Uterus (tissue), 2 donors: ENCODE data around the gene CLSTN1.

ENCODE experiments used
- CTCF ChIP-seq, 4 experiments: fragments of 200-600 bp in 2 of 4; fragments of 450-650 bp in 2 of 4; sonication (generic) in 2 of 4; IDR thresholded peaks; one replicate each; pipeline ENCODE4 v1.5.1; 2016 to 2019; ENCODE audit warnings: antibody characterized with exemption in 4 of 4, mild to moderate bottlenecking in 2 of 4, moderate library complexity in 1 of 4
- POLR2A ChIP-seq, 2 donors: fragments of 450-650 bp; IDR thresholded peaks; one replicate each; pipeline ENCODE4 v1.6.1; 2016; ENCODE audit warnings: antibody characterized with exemption in 2 of 2, mild to moderate bottlenecking in 1 of 2, moderate library complexity in 1 of 2

DNA sequence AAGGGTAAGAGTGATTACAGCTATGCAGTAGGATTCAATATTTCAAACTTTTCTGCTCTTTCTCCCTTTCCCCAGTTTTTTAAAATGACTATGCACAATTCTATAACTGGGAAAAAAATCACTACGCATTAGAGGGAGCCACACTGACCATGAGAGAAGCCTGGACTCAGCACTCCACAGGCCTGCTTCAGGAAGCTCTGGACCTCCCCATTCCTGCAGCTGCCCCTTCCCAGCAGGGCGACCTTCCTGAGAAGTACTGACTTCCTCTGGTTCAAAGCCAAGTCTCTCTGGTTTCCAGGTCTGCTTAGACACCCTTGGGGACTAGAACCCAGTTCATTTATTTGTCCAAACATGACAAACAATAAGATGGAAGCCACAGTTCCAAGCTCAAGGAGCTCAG is 42.0 kb upstream of the CLSTN1 start:
- no peak for TF ChIP-seq CTCF (IDR thresholded peaks at IDR 0.05)
- TF ChIP-seq POLR2A (IDR thresholded peaks at IDR 0.05), result no peak
